ENCODE measurements around the gene C2CD4D.
"Not testable (repeated sequence)": the region's sequence is repeated elsewhere in the genome, so short reads cannot be mapped to it uniquely, and the experiment has no call there.

The C2CD4D gene

DNA sequence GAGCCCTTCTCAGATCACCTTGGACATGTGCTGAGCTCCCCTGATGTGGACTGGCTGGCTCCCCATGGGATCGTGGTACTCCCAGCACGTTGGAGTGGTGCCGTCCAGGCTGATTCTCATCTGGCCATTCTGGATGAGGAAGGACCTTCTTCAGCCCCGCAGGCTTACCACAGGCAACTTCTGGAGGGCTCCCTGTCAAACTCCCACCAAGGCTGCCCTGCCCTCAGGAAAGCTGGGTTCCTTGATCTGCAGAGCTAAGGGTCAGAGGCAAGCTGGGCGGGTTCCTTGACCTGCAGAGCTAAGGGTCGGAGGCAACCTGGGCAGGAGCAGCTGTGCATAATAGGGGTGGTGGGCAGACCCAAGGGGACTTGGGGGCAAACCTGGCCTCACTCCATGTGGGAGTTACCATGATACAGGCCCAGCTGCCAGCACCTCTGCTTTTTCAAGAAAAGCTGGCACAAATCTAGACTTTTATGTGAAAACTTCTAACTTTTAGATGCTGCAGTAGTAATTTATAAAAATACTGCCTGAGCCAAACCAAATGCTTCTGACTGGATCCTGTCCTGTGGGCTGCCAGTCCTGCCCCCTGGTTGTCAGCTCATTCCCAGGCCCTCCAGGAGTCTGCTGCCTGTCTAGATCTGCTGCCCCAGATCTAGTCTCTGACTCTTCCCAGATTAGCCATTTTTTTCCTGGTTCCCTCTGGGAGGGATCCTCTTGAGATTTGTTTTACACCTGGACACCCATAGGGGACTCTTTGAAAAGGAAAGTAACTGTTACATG is 19.5 kb upstream of the C2CD4D start:
- no peak overlapping the region for H3K4me3 ChIP-seq (ENCODE audit: low read depth, low read length)

DNA sequence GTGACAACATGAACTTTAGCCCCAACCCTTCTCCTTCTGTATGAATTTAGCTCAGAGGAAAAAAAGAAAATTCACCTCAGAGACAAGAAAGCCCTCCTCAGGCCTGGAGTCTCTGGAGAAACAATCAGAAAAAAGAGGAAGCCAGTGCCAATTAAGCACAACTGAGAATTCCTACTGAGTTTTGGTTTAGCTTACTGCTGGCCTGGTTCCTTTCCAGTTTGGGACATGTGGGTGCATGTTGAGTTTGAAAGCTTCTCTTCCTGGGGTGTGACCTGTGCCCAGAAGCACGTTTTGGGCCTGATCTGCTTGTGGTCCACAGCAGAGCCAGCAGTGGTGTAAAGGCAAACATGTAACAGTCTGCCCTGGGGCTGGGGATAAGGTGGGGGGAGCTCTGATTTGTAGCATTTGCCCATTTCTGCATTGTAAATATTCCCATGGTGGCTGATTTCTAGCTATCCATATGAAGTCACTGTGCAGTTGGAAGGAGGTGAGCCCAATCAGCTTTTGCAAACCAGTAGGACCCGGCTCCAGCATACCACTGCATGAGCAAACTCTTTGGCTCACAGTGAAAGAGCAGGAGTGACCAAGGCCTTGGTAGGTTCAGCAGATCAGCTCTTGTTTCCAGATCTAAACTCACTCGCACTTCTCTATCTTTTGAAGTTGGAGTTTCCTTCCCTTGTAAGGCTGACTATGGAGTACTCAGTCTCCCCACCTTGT is 18.6 kb upstream of the C2CD4D start:
- no peak overlapping the region for H3K4me3 ChIP-seq (ENCODE audit: low read depth, low read length)

DNA sequence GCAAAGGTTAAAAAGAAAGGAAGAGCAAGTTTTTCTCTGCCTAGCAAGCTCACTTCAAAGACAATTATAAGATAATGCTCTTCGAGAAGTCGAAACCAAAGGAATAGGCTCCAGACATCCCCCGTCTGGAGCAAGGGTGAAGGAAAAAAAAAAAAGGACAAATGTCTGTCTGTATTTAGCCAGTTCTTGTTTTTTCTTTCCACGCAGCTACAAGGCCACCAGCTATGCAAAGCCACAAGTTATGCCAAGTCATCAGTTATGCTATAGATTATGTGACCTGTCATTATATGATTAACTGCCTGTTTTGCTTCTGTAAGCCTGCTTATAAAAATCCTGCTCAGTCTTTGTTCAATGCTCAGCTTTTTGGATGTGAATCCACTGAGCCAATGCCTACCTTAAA is 16.3 kb upstream of the C2CD4D start:
- H3K4me3 ChIP-seq (ENCODE audit: low read depth, low read length), result no peak overlapping the region

DNA sequence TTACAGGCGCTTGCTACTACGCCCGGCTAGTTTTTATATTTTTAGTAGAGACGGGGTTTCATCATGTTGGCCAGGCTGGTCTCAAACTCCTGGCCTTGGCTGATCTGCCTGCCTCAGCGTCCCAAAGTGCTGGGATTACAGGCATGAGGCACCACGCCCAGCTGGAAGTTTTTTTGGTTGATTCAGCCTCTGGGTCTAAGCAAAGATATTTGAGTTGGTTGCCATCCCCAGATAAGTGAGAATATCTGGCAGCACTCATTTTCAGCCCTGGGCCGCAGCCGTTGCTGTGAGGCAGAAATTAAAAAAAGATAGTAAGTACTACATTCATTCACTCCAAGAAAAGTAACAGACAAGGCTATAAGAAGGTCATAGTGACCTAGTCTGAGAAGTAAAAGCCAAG is 15.9 kb upstream of the C2CD4D start:
- not testable (repeated sequence) for H3K4me3 ChIP-seq (ENCODE audit: low read depth, low read length)

DNA sequence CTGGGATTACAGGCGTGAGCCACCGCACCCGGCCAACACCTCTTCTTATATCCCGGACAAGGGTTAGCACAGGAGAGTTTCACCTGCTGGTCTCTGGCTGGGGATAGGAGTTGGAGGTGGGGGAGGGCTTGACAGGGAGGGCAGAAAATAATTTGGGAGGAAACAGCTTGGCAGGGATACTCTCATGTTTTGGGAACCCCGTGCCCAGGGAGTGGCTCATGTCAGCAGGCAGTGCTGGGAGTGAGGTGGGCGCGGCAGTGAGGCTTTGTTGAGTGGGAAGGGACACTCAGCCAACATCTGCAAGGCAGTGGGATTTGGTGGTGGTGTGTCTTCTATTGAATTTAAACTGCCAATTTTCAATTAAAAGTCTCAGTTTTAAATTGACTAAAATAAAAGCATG is 15.0 kb upstream of the C2CD4D start:
- no peak overlapping the region for H3K4me3 ChIP-seq (ENCODE audit: low read depth, low read length)

DNA sequence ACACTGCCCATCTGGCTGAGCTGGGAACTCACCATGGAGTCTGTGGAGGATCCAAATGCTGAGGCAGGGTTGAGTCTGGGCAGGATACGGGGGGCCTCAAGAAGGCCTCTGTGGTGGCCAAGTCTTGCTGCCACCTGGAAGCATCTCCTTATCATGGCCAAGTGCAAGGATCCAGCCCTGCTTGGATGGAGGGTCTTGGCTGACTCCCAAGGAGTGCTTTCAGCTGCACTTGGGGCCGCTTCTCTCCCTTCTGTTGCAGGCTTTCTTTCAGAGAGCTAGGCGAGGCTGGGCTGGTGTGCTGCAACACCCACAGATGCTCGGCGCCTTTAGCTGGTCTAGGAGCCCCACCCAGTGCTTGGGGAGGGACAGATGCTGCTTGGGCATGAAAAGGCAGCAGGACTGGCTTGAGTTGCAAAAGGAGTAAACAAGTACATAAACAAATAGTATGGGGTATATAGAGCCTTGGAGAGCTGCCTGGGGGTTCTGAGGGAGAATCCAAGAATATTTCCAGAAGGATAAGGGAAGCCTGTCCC is 13.9 kb upstream of the C2CD4D start, which contains the start of gene THEM5:
Gene THEM5 (minus strand): TSS at position 302 of the 533 bp plus-strand sequence. CDS start 147 bp downstream, at position 155.
- H3K4me3 ChIP-seq (ENCODE audit: low read depth, low read length), result no peak within 1 kb of the TSS

DNA sequence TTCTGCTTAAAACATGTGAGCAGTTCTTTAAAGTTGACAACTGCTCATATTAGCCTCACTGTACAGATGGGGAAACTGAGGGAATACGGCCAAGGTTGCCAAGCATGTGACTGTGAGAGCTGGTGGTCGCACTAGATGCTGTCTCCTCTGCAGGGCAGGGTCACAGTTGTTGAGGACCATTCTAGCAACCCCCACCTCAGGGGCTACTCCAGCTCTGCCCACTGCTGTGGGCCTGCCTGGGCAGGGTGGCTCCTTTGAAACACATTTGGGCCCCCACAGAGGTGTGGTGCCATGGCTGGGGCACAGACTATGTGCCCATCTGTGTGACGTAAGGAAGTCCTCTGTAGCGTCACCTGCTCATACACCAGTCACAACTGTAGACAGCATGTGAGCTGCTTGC is 13.1 kb upstream of the C2CD4D start:
- no peak overlapping the region for H3K4me3 ChIP-seq (ENCODE audit: low read depth, low read length)

DNA sequence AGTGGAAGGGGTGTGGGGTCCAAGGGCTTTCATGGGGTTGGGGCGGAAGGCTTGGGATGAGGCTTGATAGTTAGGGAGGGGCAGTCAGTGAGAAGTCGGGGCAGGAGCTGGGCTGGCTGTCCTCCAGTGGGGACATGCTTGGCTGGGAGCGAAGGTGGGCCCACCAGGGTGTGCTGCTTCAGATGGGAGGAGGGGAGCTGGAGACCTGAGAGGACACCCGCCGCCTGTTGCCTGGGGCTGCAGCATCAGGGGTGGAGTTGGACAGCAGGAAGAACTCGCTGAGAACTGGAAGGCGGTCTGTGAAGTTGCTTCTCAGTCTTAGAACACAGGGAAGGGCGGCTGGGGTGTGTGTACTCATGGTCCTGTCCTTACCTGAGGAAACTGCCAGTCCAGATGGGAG is 12.3 kb upstream of the C2CD4D start:
- no peak overlapping the region for H3K4me3 ChIP-seq (ENCODE audit: low read depth, low read length)

DNA sequence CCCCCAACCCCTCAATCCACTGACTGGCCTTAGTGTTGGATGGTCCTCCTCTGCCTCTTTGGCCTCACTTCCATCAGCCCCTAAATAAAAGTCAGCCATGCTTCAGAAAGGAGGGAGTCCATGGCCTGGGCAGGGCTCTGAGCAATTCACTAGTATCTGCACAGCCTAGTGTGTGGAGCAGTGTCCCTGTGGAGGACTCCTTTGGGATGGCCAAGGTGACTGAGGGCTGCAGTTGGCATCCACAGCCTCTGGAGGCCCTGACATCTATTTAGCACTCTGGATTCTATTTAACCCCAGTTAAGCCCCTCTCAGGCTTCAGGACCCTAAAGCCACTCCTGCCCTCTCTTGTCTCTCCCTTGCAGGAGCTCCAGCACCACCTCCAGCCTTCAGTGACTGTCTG is 10.3 kb upstream of the C2CD4D start:
- no peak overlapping the region for H3K4me3 ChIP-seq (ENCODE audit: low read depth, low read length)

DNA sequence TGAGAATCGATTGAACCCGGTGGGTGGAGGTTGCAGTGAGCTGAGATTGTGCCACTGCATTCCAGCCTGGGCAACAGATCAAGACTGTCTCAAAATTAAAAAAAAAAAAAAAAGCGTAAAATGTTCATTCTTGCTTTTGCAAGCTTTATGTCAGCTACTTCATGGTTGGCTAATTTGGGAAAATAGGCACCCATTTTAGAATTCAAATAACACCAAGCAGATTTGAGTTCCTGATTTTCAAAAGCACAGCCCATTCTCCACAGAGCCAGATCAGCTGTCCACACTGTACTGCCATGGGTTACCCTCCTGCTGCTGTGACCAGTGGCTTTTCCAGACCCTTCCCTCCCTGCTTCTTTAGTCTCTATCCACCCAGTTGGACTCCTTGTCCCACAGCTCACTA is 9.5 kb upstream of the C2CD4D start:
- no peak overlapping the region for H3K4me3 ChIP-seq (ENCODE audit: low read depth, low read length)

DNA sequence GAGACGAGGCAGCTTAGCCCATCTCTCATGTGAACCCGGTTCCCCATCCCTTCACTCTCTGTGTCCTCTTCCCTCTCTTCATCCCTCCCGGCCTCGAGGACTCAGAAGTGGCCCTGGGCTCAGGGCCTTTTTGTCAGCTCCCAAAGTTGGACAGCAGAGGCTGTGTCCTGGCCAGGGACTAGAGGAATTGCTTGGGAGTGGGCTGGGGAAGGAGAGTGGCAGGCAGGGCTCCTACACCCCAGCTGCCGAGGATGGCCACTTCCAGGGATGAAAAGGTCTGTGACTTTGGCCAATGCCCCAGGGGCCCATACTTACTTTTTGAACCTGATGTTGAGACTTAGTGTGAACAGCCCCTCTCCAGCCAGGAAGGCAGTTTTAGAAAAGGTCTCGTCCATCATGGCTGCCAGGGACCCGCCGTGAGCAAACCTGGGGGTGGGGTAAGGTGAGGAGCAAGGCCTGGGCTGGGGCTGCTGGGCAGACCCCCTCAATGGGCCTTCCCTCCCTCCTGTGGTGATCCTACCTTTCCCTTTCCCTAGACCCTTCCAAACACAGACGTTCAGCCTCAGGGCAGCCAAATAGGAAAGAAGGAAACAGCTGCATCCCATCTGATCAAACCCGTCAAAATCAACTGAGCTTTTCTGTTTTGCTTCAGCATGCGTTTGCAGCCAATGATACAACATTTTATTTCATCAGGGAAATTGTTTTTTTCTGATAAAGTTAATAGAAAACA is 8.4 kb upstream of the C2CD4D start:
- H3K4me3 ChIP-seq (ENCODE audit: low read depth, low read length), result no peak overlapping the region

DNA sequence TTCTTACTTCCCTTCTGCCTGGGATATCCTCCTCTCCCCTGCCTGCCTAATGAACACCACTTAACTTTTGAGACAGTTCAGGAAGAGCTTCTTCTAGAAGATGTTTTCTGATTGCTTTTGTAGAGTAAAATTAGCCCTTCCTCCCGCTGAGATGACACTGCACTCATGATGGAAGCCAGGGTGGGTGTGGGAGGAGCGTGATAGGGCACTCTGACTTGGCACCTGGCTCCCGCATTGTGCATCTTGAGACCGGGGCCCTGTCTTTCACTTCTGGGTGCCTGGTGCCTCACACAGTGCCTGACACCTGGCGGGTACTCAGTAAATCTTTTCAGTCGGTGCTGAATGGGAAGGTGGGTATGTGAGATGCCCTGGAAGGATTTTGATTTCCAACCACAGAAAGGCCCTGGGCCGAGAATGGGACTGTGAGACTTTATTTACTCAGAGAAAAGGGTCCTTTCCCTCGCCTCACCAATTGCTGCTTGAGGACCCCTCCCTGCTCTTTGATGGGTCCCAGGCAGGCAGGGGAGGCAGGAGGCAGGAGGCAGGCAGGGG is 7.1 kb upstream of the C2CD4D start:
- no peak overlapping the region for H3K4me3 ChIP-seq (ENCODE audit: low read depth, low read length)

DNA sequence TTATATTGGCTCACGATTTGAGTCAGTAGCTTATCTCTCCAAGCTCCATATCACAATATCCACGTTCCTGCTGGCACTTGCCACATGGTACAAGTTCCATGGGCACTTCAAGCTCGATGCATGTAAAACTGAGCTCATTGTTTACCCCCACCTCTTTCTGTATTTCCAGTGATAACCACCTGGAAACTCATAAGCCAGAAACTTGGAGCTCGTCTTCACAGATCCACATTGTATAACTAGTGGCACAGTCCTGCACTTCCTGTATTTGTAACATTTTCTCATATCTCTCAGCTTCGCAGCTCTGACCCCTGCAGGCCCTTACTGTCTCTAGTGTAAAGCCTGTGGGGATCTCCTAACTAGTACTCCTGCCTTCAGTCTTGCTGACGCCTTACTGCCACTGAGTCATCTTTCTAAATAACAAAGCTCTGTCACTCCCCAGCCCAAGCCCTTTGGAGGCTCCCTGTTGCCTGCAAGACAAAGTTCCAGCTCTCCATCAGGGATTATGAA is 6.5 kb upstream of the C2CD4D start:
- H3K4me3 ChIP-seq (ENCODE audit: low read depth, low read length), result no peak overlapping the region

DNA sequence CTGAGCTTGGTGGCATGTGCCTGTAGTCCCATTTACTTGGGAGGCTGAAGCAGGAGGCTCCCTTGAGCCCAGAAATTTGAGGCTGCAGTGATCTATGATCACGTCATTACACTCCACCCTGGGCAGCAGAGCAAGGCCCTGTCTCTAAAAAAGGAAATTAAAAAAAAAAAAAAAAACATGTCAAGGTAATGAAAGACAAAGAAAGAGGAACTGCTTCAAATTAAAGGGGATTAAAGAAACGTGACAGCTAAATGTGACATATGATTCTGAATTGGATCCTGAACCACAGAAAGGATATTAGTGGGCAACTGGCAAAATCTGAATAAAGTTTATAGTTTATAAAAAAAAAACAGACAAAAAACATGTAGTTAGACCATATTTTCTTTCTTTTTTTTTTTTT is 3.8 kb upstream of the C2CD4D start:
- no peak overlapping the region for H3K4me3 ChIP-seq (ENCODE audit: low read depth, low read length)

DNA sequence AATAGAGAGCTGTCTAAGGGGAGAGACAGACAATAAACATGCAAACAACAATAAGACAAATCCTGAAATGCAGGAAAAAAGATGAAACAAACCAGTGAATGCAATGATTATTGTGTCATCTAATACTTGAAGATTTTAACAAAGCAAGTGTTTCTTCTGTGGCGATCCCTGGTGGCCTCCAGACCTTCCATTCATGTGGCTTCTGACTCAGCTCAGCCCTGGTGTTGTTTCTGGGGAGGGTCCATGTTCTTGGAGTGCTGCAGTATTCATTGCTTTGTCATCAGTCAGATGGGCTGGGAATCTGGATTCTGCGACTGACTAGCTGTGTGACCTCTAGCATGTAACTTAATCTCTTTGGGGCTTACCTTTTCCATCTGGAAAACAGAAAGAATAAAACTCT is 1.5 kb upstream of the C2CD4D start:
- no peak overlapping the region for H3K4me3 ChIP-seq (ENCODE audit: low read depth, low read length)

DNA sequence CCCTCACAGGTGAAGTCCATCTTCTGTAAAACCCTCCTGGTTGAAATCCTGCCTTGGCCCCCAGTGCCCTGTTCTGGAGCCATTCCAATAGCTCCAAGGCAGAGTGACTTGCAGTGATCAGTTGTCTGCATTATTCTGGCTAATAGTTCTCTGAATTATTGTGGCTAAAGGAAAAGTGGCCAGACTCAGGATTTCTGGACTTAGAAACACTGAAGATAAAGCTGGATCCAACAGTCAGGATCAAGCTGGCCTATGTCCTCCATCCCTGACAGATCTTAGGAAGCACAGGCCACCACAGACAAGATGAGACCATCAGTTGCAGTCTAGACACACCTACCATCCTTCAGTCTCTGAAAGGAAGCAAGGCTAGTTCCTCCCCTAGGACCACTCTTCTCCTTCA is 801 bp upstream of the C2CD4D start:
- H3K4me3 ChIP-seq (ENCODE audit: low read depth, low read length), result peak overlapping the region; percentile 51

DNA sequence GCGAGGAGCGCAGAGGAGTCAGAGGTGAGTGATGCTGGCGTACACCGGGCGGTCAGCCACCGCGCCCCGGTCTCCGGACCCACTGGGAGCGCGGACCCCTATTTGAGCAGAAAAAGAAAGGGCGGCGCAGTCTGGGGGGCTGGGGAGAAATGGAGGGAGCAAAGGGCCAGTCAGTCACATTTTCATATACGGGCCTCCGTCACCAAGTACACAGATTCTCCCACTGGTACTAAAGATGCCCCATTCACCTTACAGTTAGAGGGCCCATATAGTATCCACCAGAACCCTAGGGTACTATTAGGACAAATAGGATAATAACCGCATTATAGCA is 573 bp downstream of the C2CD4D start:
- H3K4me3 ChIP-seq (ENCODE audit: low read depth, low read length), result peak overlapping the region; percentile 51

DNA sequence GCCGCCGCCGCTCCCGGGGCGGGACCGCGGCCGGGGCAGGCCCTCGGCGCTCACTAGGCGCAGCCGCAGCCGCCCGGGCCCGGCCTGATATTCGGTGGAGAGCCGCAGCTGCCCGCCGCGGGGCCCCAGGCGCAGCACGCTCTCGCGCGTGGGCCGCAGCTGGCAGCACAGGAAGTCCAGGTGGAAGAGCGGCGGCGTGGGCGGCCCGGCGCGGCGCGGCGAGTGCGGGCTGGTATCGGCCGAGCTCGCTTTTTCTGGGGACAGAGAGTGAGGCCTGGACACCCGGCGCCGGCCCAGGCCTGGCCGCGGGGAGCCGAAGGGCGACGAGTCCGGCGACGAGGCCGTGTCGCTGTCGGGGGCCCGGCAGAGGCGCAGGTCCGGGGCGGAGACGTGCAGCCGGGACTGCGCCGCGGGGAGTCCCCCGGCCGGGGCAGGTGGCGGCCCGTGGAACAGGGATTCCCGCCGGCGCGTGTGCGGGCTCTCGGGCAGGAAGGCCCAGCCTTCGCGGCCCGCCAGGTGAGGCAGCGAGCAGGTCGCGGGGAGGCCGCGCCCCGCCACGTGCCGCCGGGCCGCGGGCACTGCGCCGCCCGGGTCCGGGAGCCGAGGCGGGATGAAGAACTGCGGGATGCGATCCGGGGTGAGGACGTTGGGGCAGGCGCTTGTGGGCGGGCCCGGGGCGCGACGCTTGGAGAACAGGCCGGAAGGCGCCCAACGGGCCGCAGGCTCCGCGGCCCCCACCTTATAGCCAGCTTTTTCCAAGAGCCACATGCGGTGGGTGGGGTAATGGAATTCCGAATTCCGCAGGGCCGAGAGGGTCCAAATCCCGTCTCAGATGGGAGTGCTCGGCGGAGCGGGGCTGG is 1.2 kb downstream of the C2CD4D start:
- H3K4me3 ChIP-seq (ENCODE audit: low read depth, low read length), result peak overlapping the region; percentile 51

DNA sequence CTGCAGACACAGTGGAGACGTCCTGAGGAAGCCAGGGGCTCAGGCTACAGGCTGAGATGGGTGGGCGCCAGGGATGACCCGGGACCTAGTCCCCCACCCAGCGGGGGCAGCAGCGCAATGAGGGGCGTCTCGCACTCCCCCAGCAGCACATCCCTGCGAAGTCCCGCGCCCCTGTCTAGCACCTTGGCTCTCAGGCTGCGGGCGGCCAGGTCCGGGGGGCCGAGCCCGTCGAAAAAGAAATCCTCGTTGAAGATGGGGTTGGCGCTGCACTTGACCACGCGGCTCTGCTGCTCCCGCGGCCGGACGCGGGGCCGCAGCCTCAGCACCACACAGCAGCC is 1.8 kb downstream of the C2CD4D start:
- H3K4me3 ChIP-seq (ENCODE audit: low read depth, low read length), result peak overlapping the region; percentile 51

DNA sequence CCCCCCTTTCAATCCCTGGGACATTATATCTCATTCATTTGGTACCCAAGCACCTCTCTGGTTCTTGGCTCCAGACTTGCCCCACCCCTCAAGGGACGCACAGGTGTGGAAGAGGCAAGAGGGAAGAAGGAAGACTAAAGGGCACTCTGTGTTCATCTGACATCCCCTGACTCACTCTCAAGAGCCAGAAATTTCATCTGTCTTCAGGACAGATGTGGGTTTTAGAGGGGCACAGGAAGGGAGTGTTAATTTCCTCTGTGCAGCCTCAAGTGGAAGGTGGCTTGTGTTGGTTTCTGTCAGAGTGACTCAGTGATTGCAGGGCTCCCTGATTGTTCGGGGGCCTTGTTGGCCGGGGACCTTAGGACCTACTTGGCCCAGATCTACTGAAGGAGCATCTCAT is 2.4 kb downstream of the C2CD4D start:
- no peak overlapping the region for H3K4me3 ChIP-seq (ENCODE audit: low read depth, low read length)
